Skeletal muscle tissue (tissue), 4 donors: ENCODE measurements around the gene MEFV. TPM values are rescaled to one million over a fixed set of nuclear protein-coding genes. Genes with fewer than 3 reads are reported as not detected.

Source experiments
- H3K27ac ChIP-seq: one replicate; pipeline ENCODE4 v1.7.0; 2013; ENCODE audit warnings: mild to moderate bottlenecking, low read depth, low read length, inconsistent platforms
- H3K27me3 ChIP-seq, 3 donors: one replicate each; pipeline ENCODE4 v1.7.0; 2013; ENCODE audit warnings: low read length in 3 of 3; ENCODE audit not compliant: control insufficient read depth in 3 of 3, insufficient read depth in 3 of 3
- H3K36me3 ChIP-seq, 3 donors: one replicate each; pipeline ENCODE4 v1.7.0; 2013; ENCODE audit warnings: low read length in 3 of 3; ENCODE audit not compliant: control insufficient read depth in 3 of 3, insufficient read depth in 3 of 3
- H3K4me1 ChIP-seq, 3 donors: one replicate each; pipeline ENCODE4 v1.7.0; 2013; ENCODE audit warnings: low read length in 3 of 3, mild to moderate bottlenecking in 3 of 3; ENCODE audit not compliant: control insufficient read depth in 3 of 3, insufficient read depth in 3 of 3
- H3K4me3 ChIP-seq, 3 donors: one replicate each; pipeline ENCODE4 v1.7.0; 2013; ENCODE audit warnings: low read length in 3 of 3
- H3K9ac ChIP-seq, 3 donors: one replicate each; pipeline ENCODE4 v1.7.0; 2013; ENCODE audit warnings: low read length in 3 of 3, mild to moderate bottlenecking in 3 of 3, moderate library complexity in 2 of 3, low read depth in 1 of 3
- H3K9me3 ChIP-seq, 3 donors: one replicate each; pipeline ENCODE4 v1.7.0; 2013; ENCODE audit warnings: low read length in 3 of 3; ENCODE audit not compliant: control insufficient read depth in 3 of 3
- total RNA-seq: library from RNA; depleted of rRNA; stranded (reverse); fragments of >200 nt; gene quantifications from one replicate; pipeline ENCODE4 v1.2.3, GENCODE V29; 2014
- donor health status: Osteomylitis.

MEFV gene
- total RNA-seq: 0.52 TPM

- H3K36me3 ChIP-seq: no peaks in the 10 kb centered on the region
- no peaks in the 10 kb centered on the region for H3K9me3 ChIP-seq
- peak within 1 kb of the TSS in 1 of 3 donors; percentile 30 for H3K4me3 ChIP-seq
- H3K4me1 ChIP-seq: no peaks in the 10 kb centered on the region
- peaks cover 11 to 23% (median 13%) of the 10 kb centered on the region in 3 donors for H3K27me3 ChIP-seq
- no peak within 1 kb of the TSS for H3K9ac ChIP-seq
- no peak within 1 kb of the TSS for H3K27ac ChIP-seq
Observed at GRCh38 chr16:3256146-3256865, at the start of gene MEFV. MEFV (minus strand) TSS chr16:3256633; CDS start chr16:3256587, 46 bp downstream.

GRCh38 chr16:3306078-3306477, 49.6 kb upstream of the MEFV start:
- Histone ChIP-seq H3K4me3 (peak overlapping the region; percentile 91 to 95 (median 94)), H3K9me3 (peaks cover 6 to 15% (median 8%) of the 10 kb centered on the region in 3 donors), H3K9ac (peak overlapping the region; percentile 91 to 95 (median 91)), H3K27ac (peak overlapping the region; percentile 88), H3K27me3 (no peaks in the 10 kb centered on the region), H3K36me3 (peaks cover 30 to 32% (median 31%) of the 10 kb centered on the region in 3 donors), H3K4me1 (peaks cover 5 to 18% (median 14%) of the 10 kb centered on the region in 3 donors)

GRCh38 chr16:3305109-3306068, 49.0 kb upstream of the MEFV start, which contains the start of the genes TIGD7 and ZNF75A:
TIGD7 (minus strand) TSS chr16:3305430; CDS start chr16:3300614, 4,816 bp downstream.
ZNF75A (plus strand) TSS chr16:3305497; CDS start chr16:3308429, 2,932 bp downstream.
- peak within 1 kb of the TSS; percentile 91 to 95 (median 94) for H3K4me3 ChIP-seq
- peak within 1 kb of the TSS; percentile 88 for H3K27ac ChIP-seq
- no peaks in the 10 kb centered on the region for H3K27me3 ChIP-seq
- H3K36me3 ChIP-seq: peaks cover 32 to 34% (median 34%) of the 10 kb centered on the region in 3 donors
- H3K9me3 ChIP-seq: peaks cover 8 to 15% (median 10%) of the 10 kb centered on the region in 3 donors
- peak within 1 kb of the TSS; percentile 91 to 95 (median 91) for H3K9ac ChIP-seq
- H3K4me1 ChIP-seq: peaks cover 5 to 18% (median 14%) of the 10 kb centered on the region in 3 donors

GRCh38 chr16:3304370-3304769, 47.9 kb upstream of the MEFV start:
- Histone ChIP-seq H3K4me3 (peak overlapping the region; percentile 91 to 95 (median 94)), H3K27me3 (no peaks in the 10 kb centered on the region), H3K27ac (peak overlapping the region; percentile 88), H3K9me3 (peaks cover 7 to 15% (median 8%) of the 10 kb centered on the region in 3 donors), H3K9ac (peak overlapping the region; percentile 91 to 95 (median 91)), H3K4me1 (peaks cover 5 to 18% (median 14%) of the 10 kb centered on the region in 3 donors), H3K36me3 (peaks cover 31 to 38% (median 34%) of the 10 kb centered on the region in 3 donors)

- peaks cover 10 to 36% (median 32%) of the 10 kb centered on the region in 3 donors for H3K9me3 ChIP-seq
- H3K27me3 ChIP-seq: no peaks in the 10 kb centered on the region
- H3K27ac ChIP-seq: no peak overlapping the region
- H3K4me3 ChIP-seq: no peak overlapping the region
- no peaks in the 10 kb centered on the region for H3K4me1 ChIP-seq
- H3K36me3 ChIP-seq: peaks cover 29 to 43% (median 42%) of the 10 kb centered on the region in 3 donors
- H3K9ac ChIP-seq: no peak overlapping the region
Observed at GRCh38 chr16:3295783-3296182, 39.4 kb upstream of the MEFV start.

GRCh38 chr16:3295209-3295608, 38.8 kb upstream of the MEFV start:
- Histone ChIP-seq H3K27me3 (no peaks in the 10 kb centered on the region), H3K36me3 (peaks cover 31 to 44% (median 44%) of the 10 kb centered on the region in 3 donors), H3K4me3 (no peak overlapping the region), H3K4me1 (no peaks in the 10 kb centered on the region), H3K27ac (no peak overlapping the region), H3K9me3 (peaks cover 13 to 41% (median 38%) of the 10 kb centered on the region in 3 donors), H3K9ac (no peak overlapping the region)

GRCh38 chr16:3292604-3293003, 36.2 kb upstream of the MEFV start:
- Histone ChIP-seq H3K27me3 (no peaks in the 10 kb centered on the region), H3K9ac (no peak overlapping the region), H3K27ac (no peak overlapping the region), H3K9me3 (peaks cover 30 to 52% (median 50%) of the 10 kb centered on the region in 3 donors), H3K4me3 (peak overlapping the region in 2 of 3 donors; percentile 23 to 25), H3K4me1 (no peaks in the 10 kb centered on the region), H3K36me3 (peaks cover 45 to 54% (median 53%) of the 10 kb centered on the region in 3 donors)

GRCh38 chr16:3289998-3290673, 33.7 kb upstream of the MEFV start:
- Histone ChIP-seq H3K9ac (no peak overlapping the region), H3K27me3 (no peaks in the 10 kb centered on the region), H3K27ac (no peak overlapping the region), H3K4me1 (peaks cover 2 to 12% (median 6%) of the 10 kb centered on the region in 3 donors), H3K9me3 (peaks cover 30 to 47% (median 46%) of the 10 kb centered on the region in 3 donors), H3K36me3 (peaks cover 61 to 76% (median 76%) of the 10 kb centered on the region in 3 donors), H3K4me3 (peak overlapping the region in 2 of 3 donors; percentile 25 to 54)

- Histone ChIP-seq H3K27me3 (no peaks in the 10 kb centered on the region), H3K4me3 (peak overlapping the region; percentile 93 to 99 (median 94)), H3K27ac (no peak overlapping the region), H3K9me3 (peaks cover 14 to 16% (median 15%) of the 10 kb centered on the region in 3 donors), H3K36me3 (peaks cover 41 to 44% (median 43%) of the 10 kb centered on the region in 3 donors), H3K9ac (no peak overlapping the region), H3K4me1 (peaks cover 17 to 35% (median 25%) of the 10 kb centered on the region in 3 donors)
Observed at GRCh38 chr16:3285131-3285530, 28.7 kb upstream of the MEFV start.
